ENCODE results near the gene SMPD3.

DNA sequence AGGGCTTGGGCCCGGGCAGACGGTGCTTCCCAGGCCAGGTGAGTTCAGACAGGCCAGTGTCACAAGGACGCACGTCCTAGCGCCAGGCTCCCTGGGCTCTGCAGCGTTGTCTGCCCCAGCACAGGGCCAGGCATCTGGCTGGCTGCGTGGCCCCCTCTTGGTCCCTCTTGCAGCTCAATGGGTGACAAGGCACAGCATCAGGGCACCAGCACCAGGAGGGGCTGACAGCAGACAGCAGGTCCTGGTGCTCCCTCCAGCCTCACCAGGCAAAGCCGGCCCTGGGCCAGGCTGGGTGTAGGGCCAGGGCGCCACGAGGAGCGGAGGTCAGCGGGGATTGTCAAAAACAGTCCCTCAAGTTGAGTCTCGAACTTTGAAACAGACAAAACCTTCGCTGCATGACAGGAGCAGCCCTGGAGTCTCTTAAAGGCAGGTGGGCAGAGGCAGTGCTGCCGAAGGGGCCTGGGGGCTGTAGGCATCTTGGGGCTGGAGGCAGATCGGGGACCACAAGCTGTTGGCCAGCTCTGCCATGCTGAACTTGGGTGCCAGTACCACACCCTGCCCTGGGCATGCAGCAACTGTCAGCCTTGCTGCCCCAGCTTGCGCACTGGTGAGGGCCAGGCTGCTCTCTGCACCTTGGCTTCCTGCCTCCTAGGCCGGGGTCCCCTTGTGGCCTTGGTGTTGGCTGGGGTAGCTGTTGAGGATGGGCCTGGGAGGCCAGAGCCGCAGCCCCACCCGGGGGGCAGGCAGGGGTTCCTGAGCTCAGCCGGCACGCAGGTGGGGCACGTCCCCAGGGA, 88.7 kb downstream of the SMPD3 start:
- TF ChIP-seq MAFF (IDR thresholded peaks at IDR 0.05; ENCODE audit: low read length) (no peak), SP2 (IDR thresholded peaks at IDR 0.05; ENCODE audit: extremely low read depth, low read depth, low read length, poor library complexity, severe bottlenecking) (no peak), CHD2 (IDR thresholded peaks at IDR 0.05; ENCODE audit: low read depth, low read length) (no peak), POLR2AphosphoS5 (IDR thresholded peaks at IDR 0.05; ENCODE audit: control insufficient read depth, insufficient read depth, low read depth, low read length) (no peak), MEF2D (tag; conservative IDR thresholded peaks at IDR 0.05; ENCODE audit: low read depth) (no peak), SETDB1 (IDR thresholded peaks at IDR 0.05; ENCODE audit: low read length) (no peak), NONO (IDR thresholded peaks at IDR 0.05; ENCODE audit: low read depth in 2 of 2, low read length in 1 of 2) (no peak), POLR2A (conservative IDR thresholded peaks at IDR 0.05) (0 out of 2 replicates have a peak, but pooled peaks have one; percentile 34)
- TF ChIP-seq, protein P1, sequence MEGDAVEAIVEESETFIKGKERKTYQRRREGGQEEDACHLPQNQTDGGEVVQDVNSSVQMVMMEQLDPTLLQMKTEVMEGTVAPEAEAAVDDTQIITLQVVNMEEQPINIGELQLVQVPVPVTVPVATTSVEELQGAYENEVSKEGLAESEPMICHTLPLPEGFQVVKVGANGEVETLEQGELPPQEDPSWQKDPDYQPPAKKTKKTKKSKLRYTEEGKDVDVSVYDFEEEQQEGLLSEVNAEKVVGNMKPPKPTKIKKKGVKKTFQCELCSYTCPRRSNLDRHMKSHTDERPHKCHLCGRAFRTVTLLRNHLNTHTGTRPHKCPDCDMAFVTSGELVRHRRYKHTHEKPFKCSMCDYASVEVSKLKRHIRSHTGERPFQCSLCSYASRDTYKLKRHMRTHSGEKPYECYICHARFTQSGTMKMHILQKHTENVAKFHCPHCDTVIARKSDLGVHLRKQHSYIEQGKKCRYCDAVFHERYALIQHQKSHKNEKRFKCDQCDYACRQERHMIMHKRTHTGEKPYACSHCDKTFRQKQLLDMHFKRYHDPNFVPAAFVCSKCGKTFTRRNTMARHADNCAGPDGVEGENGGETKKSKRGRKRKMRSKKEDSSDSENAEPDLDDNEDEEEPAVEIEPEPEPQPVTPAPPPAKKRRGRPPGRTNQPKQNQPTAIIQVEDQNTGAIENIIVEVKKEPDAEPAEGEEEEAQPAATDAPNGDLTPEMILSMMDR (IDR thresholded peaks at IDR 0.05 in 2 of 3, conservative IDR thresholded peaks at IDR 0.05 in 1 of 3; ENCODE audit: insufficient read depth in 2 of 3, low read depth in 1 of 3, low read length in 3 of 3), result no peak
- TF ChIP-seq, protein P2, sequence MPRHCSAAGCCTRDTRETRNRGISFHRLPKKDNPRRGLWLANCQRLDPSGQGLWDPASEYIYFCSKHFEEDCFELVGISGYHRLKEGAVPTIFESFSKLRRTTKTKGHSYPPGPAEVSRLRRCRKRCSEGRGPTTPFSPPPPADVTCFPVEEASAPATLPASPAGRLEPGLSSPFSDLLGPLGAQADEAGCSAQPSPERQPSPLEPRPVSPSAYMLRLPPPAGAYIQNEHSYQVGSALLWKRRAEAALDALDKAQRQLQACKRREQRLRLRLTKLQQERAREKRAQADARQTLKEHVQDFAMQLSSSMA (CRISPR knock-in tag; IDR thresholded peaks at IDR 0.05), result no peak
- TF ChIP-seq, protein P3, sequence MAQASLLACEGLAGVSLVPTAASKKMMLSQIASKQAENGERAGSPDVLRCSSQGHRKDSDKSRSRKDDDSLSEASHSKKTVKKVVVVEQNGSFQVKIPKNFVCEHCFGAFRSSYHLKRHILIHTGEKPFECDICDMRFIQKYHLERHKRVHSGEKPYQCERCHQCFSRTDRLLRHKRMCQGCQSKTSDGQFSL (CRISPR knock-in tag; IDR thresholded peaks at IDR 0.05), result no peak
- TF ChIP-seq, protein P3 (tag; IDR thresholded peaks at IDR 0.05), result no peak
